Activated T-helper 1 cell treated with anti-CD3 and anti-CD28 coated beads, Interleukin-2, amount 50 U/mL, for 16 hours (primary cell): ENCODE data around the gene PRAC2.
"Not testable (repeated sequence)": the region's sequence is repeated elsewhere in the genome, so short reads cannot be mapped to it uniquely, and the experiment has no call there.

Experiments used
- DNase-seq, 2 donors: peaks; one replicate each; pipeline ENCODE4 v3.0.0-alpha.2; 2020; ENCODE audit warnings: low read depth in 1 of 2, low spot score in 1 of 2

Gene PRAC2

DNA sequence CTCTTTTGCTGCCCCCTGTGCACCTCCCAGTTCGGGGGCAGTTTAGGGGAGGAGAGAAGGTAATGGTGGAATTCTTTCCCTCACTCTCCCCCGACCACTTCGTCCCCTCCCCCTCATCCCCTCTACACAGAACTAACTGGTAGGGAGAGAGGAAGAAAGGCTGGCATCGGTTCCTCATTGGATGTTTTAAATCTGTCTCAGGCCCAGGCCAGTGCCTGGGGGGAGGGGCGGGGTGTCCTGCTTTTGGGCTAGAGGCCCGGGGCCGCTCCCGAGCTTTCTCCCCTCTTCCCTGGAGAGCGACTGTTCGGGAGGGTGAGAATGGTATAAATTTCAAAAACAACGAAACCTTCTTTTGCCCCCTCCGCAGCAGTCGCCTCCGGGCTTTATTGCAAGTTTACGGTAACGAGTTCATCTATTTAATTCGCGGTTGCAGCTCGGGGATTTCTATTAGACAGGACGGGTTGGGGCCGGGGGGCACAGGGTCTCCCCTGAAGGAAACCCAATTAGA, at the start of gene PRAC2:
Gene PRAC2 (plus strand): TSS at position 271 of the 508 bp plus-strand sequence. CDS start 1,226 bp downstream, outside the sequence.
- no peak for DNase-seq

GRCh38 chr17:48676963-48677558, 45.9 kb upstream of the PRAC2 start:
- DNase-seq = no peak

DNA sequence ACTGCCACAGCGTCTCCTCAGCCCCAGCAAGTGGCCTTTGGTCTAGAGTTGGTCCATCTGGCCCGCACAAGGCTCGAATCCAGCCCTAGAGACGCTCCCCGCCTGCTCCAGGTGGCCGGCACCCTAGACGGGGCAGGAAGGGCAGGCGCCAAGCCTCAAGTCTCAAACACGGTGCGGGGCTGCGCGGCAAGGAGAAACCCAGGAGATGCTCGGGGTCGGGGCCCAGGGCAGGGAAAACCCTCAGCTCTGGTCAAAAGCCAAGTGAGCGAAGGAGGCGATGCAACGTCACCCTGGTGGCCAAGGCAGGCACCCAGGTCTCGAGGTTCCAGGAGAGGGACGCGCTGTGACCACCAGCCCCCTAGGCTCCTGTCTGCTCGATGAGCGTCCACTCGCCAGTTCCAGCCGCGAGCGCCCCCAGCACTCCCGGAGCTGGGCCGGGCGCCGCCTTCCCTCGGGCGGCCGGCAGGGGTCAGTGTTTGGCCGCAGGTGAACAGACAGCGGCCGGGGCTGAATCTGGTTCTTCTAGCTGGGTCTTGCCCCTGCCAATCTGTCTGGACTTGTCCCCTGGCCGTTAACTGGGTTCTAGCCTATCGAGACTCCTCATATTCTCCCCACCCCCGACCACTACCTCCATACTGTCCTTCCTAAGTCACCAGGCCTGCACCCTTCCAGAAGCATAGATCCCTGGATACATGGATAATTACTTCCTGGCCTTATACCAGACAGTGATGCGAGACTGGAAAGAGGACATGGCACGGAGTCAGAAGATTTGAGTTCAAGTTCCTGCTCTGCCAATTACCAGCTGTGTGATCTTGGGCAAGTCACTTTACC, 44.6 kb upstream of the PRAC2 start:
- DNase-seq = peak; percentile 45 to 58

- DNase-seq = no peak
Measured at GRCh38 chr17:48679385-48680096, 43.4 kb upstream of the PRAC2 start.

DNA sequence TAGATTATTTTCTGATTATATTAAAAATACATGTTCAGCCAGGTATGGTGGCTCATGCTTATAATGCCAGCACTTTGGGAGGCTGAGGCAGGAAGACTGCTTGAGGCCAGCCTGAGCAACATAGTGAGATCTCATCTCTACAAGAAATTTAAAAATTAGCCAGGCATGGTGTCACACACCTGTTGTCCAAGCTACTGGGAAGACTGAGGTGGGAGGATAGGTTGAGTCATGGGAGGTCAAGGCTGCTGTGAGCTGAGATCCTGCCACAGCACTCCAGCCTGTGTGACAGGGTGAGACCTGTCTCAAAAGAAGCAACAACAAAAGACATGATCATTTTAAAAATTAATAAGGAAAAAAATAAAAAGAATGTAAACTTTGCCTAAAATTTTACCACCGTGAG, 41.4 kb upstream of the PRAC2 start:
- no peak for DNase-seq

- no peak for DNase-seq
Measured at GRCh38 chr17:48690655-48691054, 32.3 kb upstream of the PRAC2 start.

DNA sequence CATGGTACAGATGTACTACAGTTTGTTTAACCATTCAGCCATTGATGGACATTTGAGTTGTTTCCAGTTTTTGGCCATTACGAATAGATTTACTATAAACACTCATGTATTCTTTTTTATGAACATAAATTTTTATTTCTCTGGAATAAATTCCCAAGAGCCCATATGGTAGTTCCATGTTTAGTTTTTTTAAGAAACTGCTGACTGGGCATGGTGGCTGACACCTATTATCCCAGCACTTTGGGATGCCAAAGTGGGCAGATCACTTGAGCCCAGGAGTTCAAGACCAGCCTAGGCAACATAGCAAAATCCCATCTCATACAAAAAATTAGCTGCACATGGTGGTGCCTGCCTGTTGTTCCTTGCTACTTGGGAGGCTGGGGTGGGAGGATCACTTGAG, 30.9 kb upstream of the PRAC2 start:
- no peak for DNase-seq

GRCh38 chr17:48693178-48693577, 29.8 kb upstream of the PRAC2 start:
- DNase-seq = no peak

DNA sequence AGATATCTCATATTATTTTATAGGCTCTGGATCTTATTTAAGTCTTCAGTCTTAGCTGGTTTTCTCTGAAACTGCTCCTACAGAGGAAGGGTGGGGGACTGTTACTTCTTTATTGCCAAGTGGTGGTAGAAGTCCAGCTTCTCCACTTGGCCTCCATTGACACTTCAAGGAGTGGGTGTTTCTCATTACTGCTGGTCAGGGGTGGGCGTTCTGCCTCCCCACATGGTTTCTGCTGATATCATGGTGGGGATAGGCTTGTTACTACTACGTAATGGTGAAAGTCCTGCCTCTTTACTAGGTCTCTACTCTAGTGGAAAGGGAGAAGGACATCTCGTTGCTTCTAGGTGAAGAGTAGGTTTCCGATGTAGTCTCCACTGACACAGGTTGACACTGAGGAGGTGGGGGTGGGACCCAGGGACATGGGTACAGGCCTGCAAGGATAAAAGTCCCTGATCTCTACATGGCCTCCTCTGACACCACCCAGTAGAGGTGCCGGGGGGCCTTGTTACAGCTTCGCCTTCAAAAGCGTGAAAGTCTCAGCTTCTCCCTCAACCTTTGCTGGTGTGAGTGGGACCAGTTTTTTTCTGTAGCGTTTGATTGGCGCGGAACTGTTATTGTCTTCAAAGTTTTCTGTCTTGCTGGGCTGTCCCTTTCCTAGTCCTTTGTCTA, 21.0 kb upstream of the PRAC2 start:
- no peak for DNase-seq

DNA sequence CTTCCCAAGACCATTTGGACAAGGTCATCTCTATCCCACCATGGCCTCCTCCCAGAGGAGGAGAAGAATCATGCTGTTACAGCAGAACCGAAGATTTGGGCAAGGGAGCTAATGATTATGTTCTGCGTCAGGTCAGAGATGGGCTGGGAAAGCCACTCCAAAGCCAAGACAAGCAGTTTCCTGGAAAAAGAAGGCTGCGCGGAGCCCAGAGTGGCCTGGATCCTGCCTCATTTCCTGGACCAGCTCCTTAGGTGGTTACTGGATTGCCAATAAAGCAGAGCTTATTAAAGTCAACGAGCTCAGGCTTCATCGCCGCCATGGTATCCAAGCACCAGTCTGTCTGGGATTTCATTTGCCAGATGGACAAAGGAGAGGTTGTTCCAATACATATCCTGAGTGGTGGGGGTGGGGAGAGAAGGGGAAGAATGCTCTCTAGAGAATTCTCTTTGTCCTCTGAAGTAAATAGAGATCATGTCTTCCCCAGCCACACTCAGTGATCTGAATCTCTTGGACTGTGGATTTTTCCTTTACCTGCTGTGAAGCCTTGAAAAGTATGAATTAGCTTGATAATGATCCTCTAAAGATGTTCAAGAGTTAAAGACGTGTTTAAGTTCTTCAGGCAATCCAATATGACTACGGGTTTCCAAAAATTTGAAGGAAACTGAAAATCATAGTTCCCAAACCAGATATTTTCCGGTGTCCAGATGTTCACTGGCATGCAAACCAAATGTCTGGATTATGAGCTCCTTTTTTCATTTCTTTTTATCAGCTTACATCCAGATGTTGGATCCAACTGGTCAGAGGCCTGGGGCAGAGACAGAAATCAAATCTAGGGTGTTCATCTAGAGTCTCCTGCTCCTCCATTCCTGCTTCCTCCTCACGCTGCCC, 18.4 kb upstream of the PRAC2 start:
- no peak for DNase-seq

DNA sequence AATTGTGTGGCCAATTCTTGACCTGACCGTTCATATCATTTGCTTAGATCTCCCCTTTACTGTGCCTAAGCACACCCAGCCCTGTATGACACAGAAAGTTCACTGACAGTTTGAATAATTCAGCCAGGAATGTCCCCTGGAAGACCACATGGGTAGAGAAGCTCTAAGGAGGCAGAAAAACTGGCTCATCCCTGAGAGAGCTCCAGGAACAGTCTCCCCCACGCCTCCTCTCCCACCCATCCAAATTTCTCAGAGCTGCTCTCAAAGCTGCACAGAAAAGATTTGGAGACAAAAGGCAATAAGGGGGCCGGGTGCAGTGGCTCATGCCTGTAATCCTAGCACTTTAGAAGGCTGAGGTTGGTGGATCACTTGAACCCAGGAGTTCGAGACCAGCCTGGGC, 11.9 kb upstream of the PRAC2 start:
- DNase-seq = no peak

GRCh38 chr17:48715496-48716399, 7.2 kb upstream of the PRAC2 start:
- DNase-seq = no peak

GRCh38 chr17:48716549-48716948, 6.4 kb upstream of the PRAC2 start:
- not testable (repeated sequence) for DNase-seq

- no peak for DNase-seq
Measured at GRCh38 chr17:48717367-48718226, 5.4 kb upstream of the PRAC2 start.

DNA sequence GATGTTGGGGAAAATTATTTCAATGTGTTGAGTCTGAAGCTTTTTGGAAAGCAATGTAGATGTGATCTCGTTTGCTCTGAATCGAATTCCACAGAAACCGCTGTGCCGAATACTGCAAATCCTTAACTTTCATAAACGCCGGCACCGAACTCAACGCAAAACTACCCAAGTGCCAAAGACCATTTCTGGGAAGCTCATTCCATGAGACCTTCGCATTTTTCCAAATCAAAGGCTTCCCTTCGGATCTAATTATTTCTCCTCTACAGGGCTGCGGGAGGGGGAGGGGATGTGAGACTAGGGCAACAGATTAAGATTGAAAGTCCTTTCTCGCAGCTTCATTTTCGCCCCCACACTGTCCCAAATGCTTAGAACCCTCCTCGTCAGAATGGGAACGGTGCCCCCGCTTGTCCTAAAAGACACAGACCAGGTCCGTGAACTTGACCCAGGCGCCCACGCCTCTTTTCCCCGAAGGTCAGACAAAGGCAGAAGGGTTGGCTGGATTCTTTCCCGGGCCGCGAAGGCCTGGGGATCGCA, 4.7 kb upstream of the PRAC2 start:
- DNase-seq = no peak

GRCh38 chr17:48718761-48719641, 4.0 kb upstream of the PRAC2 start:
- no peak for DNase-seq

DNA sequence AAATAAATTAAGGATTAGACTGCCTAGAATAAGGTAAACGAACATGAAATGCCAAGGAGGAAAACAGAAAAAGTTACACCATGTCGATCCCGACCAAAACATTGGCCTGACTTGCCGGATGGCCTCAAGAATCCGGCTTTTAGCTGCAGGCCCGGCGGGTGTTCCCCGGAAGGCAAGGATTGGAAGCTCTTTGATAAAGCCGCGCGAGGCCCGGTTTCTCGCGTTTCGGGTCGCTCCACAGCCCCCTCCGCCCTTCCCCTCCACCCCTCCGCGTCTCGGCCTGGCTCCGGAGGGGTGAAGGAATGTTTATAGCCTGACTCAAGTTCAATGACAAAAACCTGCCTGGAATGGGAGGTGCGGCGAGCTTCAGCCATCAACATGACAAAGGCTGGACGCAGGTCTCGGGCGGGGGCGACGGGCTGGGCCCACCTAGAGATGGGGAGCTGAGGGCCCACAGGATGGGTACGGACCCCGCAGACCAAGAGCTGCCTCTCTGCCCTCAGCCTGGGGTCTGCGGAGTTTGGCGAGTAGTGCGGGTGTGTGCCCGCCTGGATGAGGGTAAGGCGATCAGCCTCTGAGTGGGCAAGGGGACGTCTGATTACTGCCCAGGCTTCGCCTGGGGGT, 3.2 kb upstream of the PRAC2 start:
- no peak for DNase-seq
